Measurements from ENCODE around the gene EFCAB8. TPM values are rescaled to one million over a fixed set of nuclear protein-coding genes. Genes with fewer than 3 reads are reported as not detected.
"Not testable (repeated sequence)": the region's sequence is repeated elsewhere in the genome, so short reads cannot be mapped to it uniquely, and the experiment has no call there.

EFCAB8 gene
- total RNA-seq, 1 donor from 2014 or later: not detected

- intact Hi-C loops (cut with DNase I): no loop called here
- Histone ChIP-seq H3K4me3 (no peak overlapping the region), H3K27ac (no peak overlapping the region), H3K36me3 (no peaks in the 10 kb centered on the region), H3K4me1 (no peaks in the 10 kb centered on the region), H3K9me3 (no peaks in the 10 kb centered on the region), H3K27me3 (no peaks in the 10 kb centered on the region)
- TF ChIP-seq POLR2AphosphoS5 (IDR thresholded peaks at IDR 0.05; ENCODE audit: insufficient read depth in 1 of 2, low read depth in 1 of 2) (no peak), POLR2A (IDR thresholded peaks at IDR 0.05) (no peak), CTCF (IDR thresholded peaks at IDR 0.05) (no peak)
- DNase-seq (ENCODE audit: extremely low spot score in 2 of 2): no peak
These were observed 84.8 kb downstream of the EFCAB8 start for GRCh38 chr20:32943490-32944052.

DNA sequence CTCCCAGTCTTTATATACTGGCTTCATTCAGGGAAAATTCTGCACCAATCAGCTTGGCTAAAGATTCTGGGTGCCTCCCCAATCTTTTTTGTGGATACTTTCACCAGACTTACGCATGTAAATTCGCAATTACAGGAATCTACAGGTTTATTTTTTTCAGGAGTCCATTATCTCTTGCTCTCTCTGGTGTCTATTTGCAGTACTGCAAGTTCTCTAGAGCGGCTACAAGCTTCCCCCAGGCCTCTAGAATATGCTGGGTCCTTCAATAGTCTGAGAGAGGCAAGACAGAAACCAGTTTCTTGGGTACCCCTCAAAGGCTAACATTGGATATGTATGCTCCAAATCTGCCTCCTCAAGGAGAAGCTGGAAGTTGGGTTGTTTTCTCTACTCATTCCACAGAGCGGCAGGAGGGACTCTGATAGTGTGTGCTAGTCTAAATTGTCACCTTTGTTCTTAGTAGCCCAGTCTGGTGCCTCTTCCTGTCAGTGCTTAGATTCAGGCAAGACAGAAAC, 87.0 kb downstream of the EFCAB8 start:
- no peaks in the 10 kb centered on the region for H3K9me3 ChIP-seq
- TF ChIP-seq POLR2A (IDR thresholded peaks at IDR 0.05) (no peak), POLR2AphosphoS5 (IDR thresholded peaks at IDR 0.05; ENCODE audit: insufficient read depth in 1 of 2, low read depth in 1 of 2) (no peak), CTCF (IDR thresholded peaks at IDR 0.05) (no peak)
- no peaks in the 10 kb centered on the region for H3K4me1 ChIP-seq
- intact Hi-C loops (cut with DNase I): no loop called here
- no peaks in the 10 kb centered on the region for H3K27me3 ChIP-seq
- H3K36me3 ChIP-seq: no peaks in the 10 kb centered on the region
- no peak overlapping the region for H3K27ac ChIP-seq
- no peak for DNase-seq (ENCODE audit: extremely low spot score in 2 of 2)
- H3K4me3 ChIP-seq: no peak overlapping the region

DNA sequence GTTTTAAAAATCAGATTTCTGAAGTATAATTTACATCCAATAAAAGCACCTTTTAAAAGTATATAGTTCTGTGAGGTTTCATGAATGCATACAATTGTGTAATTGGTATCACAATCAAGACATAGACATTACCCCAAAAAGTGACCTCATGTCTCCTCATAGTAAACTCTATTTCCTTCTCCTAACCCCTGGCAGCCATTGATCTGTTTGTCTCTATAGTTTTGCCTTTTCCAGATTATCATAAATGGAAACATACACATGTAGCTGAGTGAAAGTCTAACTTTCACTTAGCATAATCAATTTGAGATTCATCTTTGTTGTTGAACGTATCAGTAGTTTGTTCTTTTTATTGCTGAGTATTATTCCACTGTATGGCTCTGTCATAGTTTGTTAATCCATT, 87.9 kb downstream of the EFCAB8 start:
- Histone ChIP-seq H3K27ac (no peak overlapping the region), H3K27me3 (no peaks in the 10 kb centered on the region), H3K4me3 (no peak overlapping the region), H3K36me3 (no peaks in the 10 kb centered on the region), H3K9me3 (no peaks in the 10 kb centered on the region), H3K4me1 (no peaks in the 10 kb centered on the region)
- intact Hi-C loops (cut with DNase I): no loop called here
- no peak for DNase-seq (ENCODE audit: extremely low spot score in 2 of 2)
- no peak for TF ChIP-seq POLR2A (IDR thresholded peaks at IDR 0.05)
- TF ChIP-seq POLR2AphosphoS5 (IDR thresholded peaks at IDR 0.05; ENCODE audit: insufficient read depth in 1 of 2, low read depth in 1 of 2): no peak
- TF ChIP-seq CTCF (IDR thresholded peaks at IDR 0.05): no peak

- H3K27me3 ChIP-seq; H3K9me3 ChIP-seq; H3K4me3 ChIP-seq; H3K27ac ChIP-seq; H3K36me3 ChIP-seq; H3K4me1 ChIP-seq; DNase-seq (ENCODE audit: extremely low spot score in 2 of 2); intact Hi-C loops (cut with DNase I): not testable (repeated sequence)
These were observed 91.8 kb downstream of the EFCAB8 start for GRCh38 chr20:32950539-32950938.

GRCh38 chr20:32957459-32957858, 98.7 kb downstream of the EFCAB8 start:
- TF ChIP-seq POLR2A (IDR thresholded peaks at IDR 0.05): no peak
- no peak for TF ChIP-seq POLR2AphosphoS5 (IDR thresholded peaks at IDR 0.05; ENCODE audit: insufficient read depth in 1 of 2, low read depth in 1 of 2)
- TF ChIP-seq CTCF (IDR thresholded peaks at IDR 0.05): no peak
- no peaks in the 10 kb centered on the region for H3K4me1 ChIP-seq
- peaks cover 2% of the 10 kb centered on the region for H3K9me3 ChIP-seq
- no peak for DNase-seq (ENCODE audit: extremely low spot score in 2 of 2)
- H3K27ac ChIP-seq: no peak overlapping the region
- no peaks in the 10 kb centered on the region for H3K27me3 ChIP-seq
- H3K36me3 ChIP-seq: no peaks in the 10 kb centered on the region
- H3K4me3 ChIP-seq: no peak overlapping the region
- intact Hi-C loops (cut with DNase I): no loop called here

Measured in vagina (tissue), 2 donors.